GM12878 (cell line): ENCODE data around the gene RAB34. TPM values are rescaled to one million over a fixed set of nuclear protein-coding genes. Genes with fewer than 3 reads are reported as not detected.
A peak's percentile ranks its signal among the peaks of the same experiment; 100 is the strongest.

ENCODE experiments used
- ATAC-seq: fragments of 200-7000 bp; cut with Tn5 transposase; 3 replicates; pipeline ENCODE4 v1.9.1; 2020; ENCODE audit warnings: mild to moderate bottlenecking, moderate library complexity
- BruUV-seq: library from RNA; stranded (reverse); fragments of 400-500 nt; replicated peaks from 2 replicates; lab custom pipeline; 2021; lab: Mats Ljungman, UMichigan
- CTCF ChIA-PET: fragments of 300-600 bp; sonication (Branson Sonifier 250); formaldehyde crosslinking; extraction: SDS; loops from one replicate; lab custom pipeline; 2021; ENCODE audit warnings: inconsistent platforms; lab: Yijun Ruan, JAX
- POLR2A ChIA-PET: fragments of 350-600 bp; formaldehyde crosslinking; extraction: SDS; loops from one replicate; lab custom pipeline; 2021; ENCODE audit warnings: inconsistent platforms; lab: Charles Lee
- RAD21 ChIA-PET: fragments of 300-600 bp; sonication (Branson Sonifier 250); formaldehyde crosslinking; loops from one replicate; lab custom pipeline; 2023; ENCODE audit warnings: antibody characterized with exemption; ENCODE audit not compliant: unreplicated experiment; lab: Charles Lee
- SMC1A ChIA-PET: fragments of 300-600 bp; sonication (Branson Sonifier 250); formaldehyde crosslinking; loops from one replicate; lab custom pipeline; 2023; ENCODE audit not compliant: unreplicated experiment, uncharacterized antibody; lab: Charles Lee
- DNase-seq: peaks from one replicate; pipeline ENCODE4 v3.0.0-alpha.2; 2011; ENCODE audit warnings: low read depth, low spot score
- FAIRE-seq: peaks from 3 replicates; lab custom pipeline; 2011; peaks lifted over from hg19 to GRCh38; lab: Jason Lieb, UNC
- H2AFZ ChIP-seq: 2 replicates; pipeline ENCODE4 v1.6.0; 2011; ENCODE audit warnings: low read depth, low read length, control low read depth; ENCODE audit not compliant: control insufficient read depth
- H3K27ac ChIP-seq: 2 replicates; pipeline ENCODE4 v1.5.1; 2011; ENCODE audit warnings: control low read depth; ENCODE audit not compliant: control insufficient read depth, insufficient read depth
- H3K27me3 ChIP-seq, 2 experiments: replicated peaks in 1 of 2; 2 replicates each; pipeline versions ENCODE4 v1.6.0 to v1.6.1; 2011; ENCODE audit warnings: low read length in 1 of 2; ENCODE audit not compliant: control insufficient read depth in 2 of 2, insufficient read depth in 2 of 2
- H3K36me3 ChIP-seq, 2 experiments: 2 replicates each; pipeline ENCODE4 v1.5.1; 2011; ENCODE audit warnings: low read length in 1 of 2; ENCODE audit not compliant: control insufficient read depth in 2 of 2, insufficient read depth in 2 of 2
- H3K4me1 ChIP-seq: 2 replicates; pipeline ENCODE4 v1.6.1; 2011; ENCODE audit warnings: mild to moderate bottlenecking, low read length, moderate library complexity, mixed read lengths; ENCODE audit not compliant: control insufficient read depth, insufficient read depth
- H3K4me2 ChIP-seq: 2 replicates; pipeline ENCODE4 v1.6.0; 2011; ENCODE audit warnings: control low read depth; ENCODE audit not compliant: control insufficient read depth, insufficient read depth
- H3K4me3 ChIP-seq: fragments of 200-600 bp; sonication (generic); 2 replicates; pipeline ENCODE4 v1.5.1; 2016
- H3K79me2 ChIP-seq: 2 replicates; pipeline ENCODE4 v1.6.0; 2011; ENCODE audit warnings: low read length; ENCODE audit not compliant: control insufficient read depth, insufficient read depth
- H3K9ac ChIP-seq: 2 replicates; pipeline ENCODE4 v1.8.0; 2011; ENCODE audit warnings: low read length, control low read depth, mixed read lengths; ENCODE audit not compliant: control insufficient read depth, insufficient read depth
- H3K9me3 ChIP-seq: replicated peaks from 3 replicates; pipeline ENCODE4 v1.5.1; 2011; ENCODE audit warnings: mild to moderate bottlenecking, low read length; ENCODE audit not compliant: control insufficient read depth, insufficient read depth
- H4K20me1 ChIP-seq: 2 replicates; pipeline ENCODE4 v1.6.0; 2011; ENCODE audit not compliant: control insufficient read depth, insufficient read depth
- CBFB ChIP-seq: IDR thresholded peaks from 2 replicates; pipeline ENCODE4 v1.6.1; 2016; ENCODE audit warnings: antibody characterized with exemption, low read depth
- CEBPB ChIP-seq, 2 experiments: fragments of 150-350 bp in 1 of 2; IDR thresholded peaks; 2 replicates each; pipeline ENCODE4 v1.6.1; 2012 to 2014; ENCODE audit warnings: low read depth in 2 of 2, low read length in 2 of 2, borderline replicate concordance in 1 of 2, inconsistent platforms in 1 of 2
- CREB1 ChIP-seq: IDR thresholded peaks from 2 replicates; pipeline ENCODE4 v1.6.1; 2012; ENCODE audit warnings: low read depth, mild to moderate bottlenecking, inconsistent platforms
- CREM ChIP-seq: IDR thresholded peaks from 2 replicates; pipeline ENCODE4 v1.6.1; 2014; ENCODE audit warnings: antibody characterized with exemption, low read depth
- HDAC6 ChIP-seq: fragments of 200-600 bp; sonication (generic); IDR thresholded peaks from one replicate; pipeline ENCODE4 v1.8.0; 2017; ENCODE audit warnings: antibody characterized with exemption; ENCODE audit not compliant: unreplicated experiment
- JUND ChIP-seq: IDR thresholded peaks from 2 replicates; pipeline ENCODE4 v1.6.1; 2012; ENCODE audit warnings: low read depth, mild to moderate bottlenecking, low read length, improper control_type of control experiment, moderate library complexity
- MEF2A ChIP-seq: IDR thresholded peaks from 2 replicates; pipeline ENCODE4 v1.6.1; 2011; ENCODE audit warnings: low read depth, mild to moderate bottlenecking, low read length, moderate library complexity; ENCODE audit not compliant: insufficient read depth
- NR2C2 ChIP-seq: IDR thresholded peaks from 2 replicates; pipeline ENCODE4 v1.6.1; 2011; ENCODE audit warnings: borderline replicate concordance, low read depth; ENCODE audit not compliant: control insufficient read depth, insufficient read length
- RBBP5 ChIP-seq: fragments of 200-600 bp; sonication (generic); conservative IDR thresholded peaks from 2 replicates; pipeline ENCODE4 v1.6.1; 2016
- TAF1 ChIP-seq: IDR thresholded peaks from 2 replicates; pipeline ENCODE4 v1.6.1; 2011; ENCODE audit warnings: mild to moderate bottlenecking, low read depth, low read length, borderline replicate concordance
- YY1 ChIP-seq: IDR thresholded peaks from 2 replicates; pipeline ENCODE4 v1.6.1; 2011; ENCODE audit warnings: low read depth, mild to moderate bottlenecking, low read length
- ZNF622 ChIP-seq: fragments of 450-650 bp; IDR thresholded peaks from 2 replicates; pipeline ENCODE4 v1.6.1; 2017; ENCODE audit warnings: mild to moderate bottlenecking, inconsistent platforms
- WGBS: methylation state at CpG from one replicate; pipeline ENCODE4 v1.1.6; 2016; ENCODE audit warnings: low lambda C conversion rate; ENCODE audit not compliant: insufficient replicate concordance, insufficient coverage; ENCODE audit errors: missing lambda C conversion rate; 5-methylcytosine and 5-hydroxymethylcytosine counted together
- in situ Hi-C: fragments of 300-500 bp; cut with MboI; formaldehyde crosslinking; loops from 9 replicates; pipeline ENCODE4 v1.14.3; 2018; ENCODE audit warnings: mixed read lengths
- intact Hi-C: fragments of 100-400 bp; cut with micrococcal nuclease; formaldehyde crosslinking; loops from one replicate; pipeline ENCODE4 v1.14.2; 2022; ENCODE audit not compliant: unreplicated experiment
- polyA plus RNA-seq, 11 experiments: library from polyadenylated mRNA; depleted of rRNA in 4 of 11; unstranded in 6 of 11; stranded (reverse) in 5 of 11; fragments of >200 nt; fragmentation: Nextera tagmentation in 4 of 11; fragmentation: Illumina TruSeq in 1 of 11; extraction: Ambion mirVana in 4 of 11; extraction: Trizol in 1 of 11; gene quantifications; 1 replicate in 1 of 11; 2 replicates in 10 of 11; pipeline versions ENCODE4 v1.2.1 to v1.2.3, GENCODE V29; 2011 to 2016; ENCODE audit warnings: inconsistent platforms in 2 of 11, missing spikeins in 2 of 11, low read depth in 1 of 11
- total RNA-seq, 4 experiments: library from RNA; depleted of rRNA in 3 of 4; stranded (reverse); fragments of >200 nt in 3 of 4; fragmentation: Illumina TruSeq in 1 of 4; extraction: Trizol in 1 of 4; gene quantifications; 2 replicates each; pipeline versions ENCODE4 v1.2.1 to v1.2.3, GENCODE V29; 2013 to 2021
- TF ChIP-seq, protein P1 (sequence below): fragments of 450-650 bp; IDR thresholded peaks from 2 replicates; pipeline ENCODE4 v1.6.1; 2017; ENCODE audit warnings: borderline replicate concordance
- TF ChIP-seq, protein P2 (sequence below): fragments of 150-350 bp; IDR thresholded peaks from 2 replicates; pipeline ENCODE4 v1.6.1; 2016; ENCODE audit warnings: low read depth, low read length
- TF ChIP-seq, protein P3 (sequence below): fragments of 450-650 bp; conservative IDR thresholded peaks from 2 replicates; pipeline ENCODE4 v1.6.1; 2017; ENCODE audit warnings: mild to moderate bottlenecking, moderate library complexity

RAB34 gene
- total and polyA plus RNA-seq, 10 of the 15 experiments (the other 5 are each of a cell fraction or from before 2014, with no cell fraction given): 0.37 to 46.4 (median 32.8) TPM

DNA sequence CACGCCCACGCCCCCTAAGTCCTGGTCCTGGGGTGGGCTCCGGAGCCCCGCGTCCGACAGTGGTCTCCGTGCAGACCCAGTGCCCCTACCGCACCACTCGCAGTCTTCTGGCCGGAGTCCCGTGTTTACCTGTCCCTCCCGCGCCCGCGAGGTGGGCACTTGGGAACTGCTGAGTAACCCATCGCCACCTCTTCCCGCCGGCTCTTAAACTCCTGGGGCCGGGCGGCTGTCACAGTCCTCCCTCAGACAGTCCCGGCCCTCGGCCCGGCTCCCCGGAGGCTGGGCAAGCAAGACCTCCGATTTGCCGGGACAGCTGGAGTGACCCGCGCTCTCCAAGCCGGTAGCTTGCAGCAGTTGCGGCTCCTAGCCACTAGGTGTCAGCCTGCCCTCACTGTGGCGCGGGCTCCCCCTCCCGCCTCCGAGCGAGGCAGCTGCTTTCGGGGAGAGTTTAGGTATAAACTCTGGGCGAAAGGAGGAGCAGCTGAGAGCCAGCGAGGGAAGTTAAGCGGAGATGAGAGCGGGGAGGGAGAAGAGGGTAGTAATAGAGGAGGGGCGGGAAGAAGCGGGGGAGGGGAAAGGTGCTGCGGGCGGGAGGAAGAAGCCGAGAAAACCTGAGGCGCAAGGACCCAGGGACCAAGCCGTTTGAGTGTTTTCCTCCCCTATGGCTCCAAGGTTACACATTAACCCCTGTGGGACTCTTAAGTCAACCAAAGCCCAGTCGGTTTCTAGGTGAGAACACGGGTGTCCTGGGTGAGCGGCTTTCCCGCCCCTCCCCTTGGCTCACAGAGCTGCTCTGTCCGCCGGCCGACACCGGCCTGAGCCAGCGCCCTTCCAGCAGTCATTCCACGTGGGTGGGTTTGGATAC is 9.2 kb upstream of the RAB34 start:
- intact Hi-C loops: loop anchor here (1.0 to 10.0 kb wide), 8 partner anchors 23 to 388 kb away; partner anchors contain the start of genes DHRS13 and FAM222B
- RAD21 ChIA-PET: interaction anchor here (0.6 to 6.8 kb wide), 45 partner anchors 7 to 658 kb away, joined by 3 to 375 read pairs (median 5); partner anchors contain the start of genes BLTP2, DHRS13, PHF12 and PIGS
- Histone ChIP-seq H3K9ac (peak overlapping the region; percentile 77), H2AFZ (peak overlapping the region; percentile 61), H3K36me3 (peaks cover 12 to 17% of the 10 kb centered on the region in 2 experiments; a peak in 3 of 4 replicates), H4K20me1 (no peaks in the 10 kb centered on the region), H3K27ac (peak overlapping the region; percentile 94), H3K79me2 (peaks cover 21% of the 10 kb centered on the region), H3K4me2 (peak overlapping the region; percentile 98), H3K4me3 (peak overlapping the region; percentile 67), H3K9me3 (no peaks in the 10 kb centered on the region), H3K27me3 (no peaks in the 10 kb centered on the region), H3K4me1 (peaks cover 23% of the 10 kb centered on the region)
- WGBS: under 1% methylated on average over 52 of the region's 57 CpGs
- DNase-seq (peak; percentile 85), FAIRE-seq (peak; percentile 89), ATAC-seq (peak; percentile 58)
- SMC1A ChIA-PET: interaction anchor here (0.8 to 11.3 kb wide), 24 partner anchors 8 to 390 kb away, joined by 3 to 326 read pairs (median 8); partner anchors contain the start of genes BLTP2, DHRS13, FAM222B and FLOT2
- BruUV-seq: no TSS peak
- POLR2A ChIA-PET: interaction anchor here (0.6 to 17.2 kb wide), 33 partner anchors 8 to 568 kb away, joined by 3 to 485 read pairs (median 5); partner anchors contain the start of genes BLTP2, FAM222B, PHF12 and PROCA1
- in situ Hi-C loops: loop anchor here (25.0 kb wide), 1 partner anchor 1265 kb away; the partner anchor contains the start of gene KSR1
- CTCF ChIA-PET: interaction anchor here (0.7 to 12.6 kb wide), 40 partner anchors 9 to 390 kb away, joined by 3 to 394 read pairs (median 6); partner anchors contain the start of genes BLTP2, DHRS13, FAM222B and FLOT2
- TF ChIP-seq ZNF622: no peak
- peak; percentile 54; the same call in 1 of the 2 replicates for TF ChIP-seq TAF1
- TF ChIP-seq, protein P1, sequence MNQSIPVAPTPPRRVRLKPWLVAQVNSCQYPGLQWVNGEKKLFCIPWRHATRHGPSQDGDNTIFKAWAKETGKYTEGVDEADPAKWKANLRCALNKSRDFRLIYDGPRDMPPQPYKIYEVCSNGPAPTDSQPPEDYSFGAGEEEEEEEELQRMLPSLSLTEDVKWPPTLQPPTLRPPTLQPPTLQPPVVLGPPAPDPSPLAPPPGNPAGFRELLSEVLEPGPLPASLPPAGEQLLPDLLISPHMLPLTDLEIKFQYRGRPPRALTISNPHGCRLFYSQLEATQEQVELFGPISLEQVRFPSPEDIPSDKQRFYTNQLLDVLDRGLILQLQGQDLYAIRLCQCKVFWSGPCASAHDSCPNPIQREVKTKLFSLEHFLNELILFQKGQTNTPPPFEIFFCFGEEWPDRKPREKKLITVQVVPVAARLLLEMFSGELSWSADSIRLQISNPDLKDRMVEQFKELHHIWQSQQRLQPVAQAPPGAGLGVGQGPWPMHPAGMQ: 0 out of 2 replicates have a peak, but pooled peaks have one; percentile 5
- peak in 1 of 2 experiments; percentile 14; a peak in 1 of 4 replicates for TF ChIP-seq CEBPB (IDR thresholded peaks at IDR 0.05; ENCODE audit: borderline replicate concordance in 1 of 2, low read depth in 2 of 2, low read length in 2 of 2)
- TF ChIP-seq JUND: peak; percentile 55; the same call in 1 of the 2 replicates
- TF ChIP-seq RBBP5: no peak
- TF ChIP-seq NR2C2: no peak
- TF ChIP-seq CREM: 0 out of 2 replicates have a peak, but pooled peaks have one; percentile 14
- peak; percentile 68 for TF ChIP-seq YY1
- peak; percentile 58; the same call in 1 of the 2 replicates for TF ChIP-seq MEF2A
- TF ChIP-seq, protein P2, sequence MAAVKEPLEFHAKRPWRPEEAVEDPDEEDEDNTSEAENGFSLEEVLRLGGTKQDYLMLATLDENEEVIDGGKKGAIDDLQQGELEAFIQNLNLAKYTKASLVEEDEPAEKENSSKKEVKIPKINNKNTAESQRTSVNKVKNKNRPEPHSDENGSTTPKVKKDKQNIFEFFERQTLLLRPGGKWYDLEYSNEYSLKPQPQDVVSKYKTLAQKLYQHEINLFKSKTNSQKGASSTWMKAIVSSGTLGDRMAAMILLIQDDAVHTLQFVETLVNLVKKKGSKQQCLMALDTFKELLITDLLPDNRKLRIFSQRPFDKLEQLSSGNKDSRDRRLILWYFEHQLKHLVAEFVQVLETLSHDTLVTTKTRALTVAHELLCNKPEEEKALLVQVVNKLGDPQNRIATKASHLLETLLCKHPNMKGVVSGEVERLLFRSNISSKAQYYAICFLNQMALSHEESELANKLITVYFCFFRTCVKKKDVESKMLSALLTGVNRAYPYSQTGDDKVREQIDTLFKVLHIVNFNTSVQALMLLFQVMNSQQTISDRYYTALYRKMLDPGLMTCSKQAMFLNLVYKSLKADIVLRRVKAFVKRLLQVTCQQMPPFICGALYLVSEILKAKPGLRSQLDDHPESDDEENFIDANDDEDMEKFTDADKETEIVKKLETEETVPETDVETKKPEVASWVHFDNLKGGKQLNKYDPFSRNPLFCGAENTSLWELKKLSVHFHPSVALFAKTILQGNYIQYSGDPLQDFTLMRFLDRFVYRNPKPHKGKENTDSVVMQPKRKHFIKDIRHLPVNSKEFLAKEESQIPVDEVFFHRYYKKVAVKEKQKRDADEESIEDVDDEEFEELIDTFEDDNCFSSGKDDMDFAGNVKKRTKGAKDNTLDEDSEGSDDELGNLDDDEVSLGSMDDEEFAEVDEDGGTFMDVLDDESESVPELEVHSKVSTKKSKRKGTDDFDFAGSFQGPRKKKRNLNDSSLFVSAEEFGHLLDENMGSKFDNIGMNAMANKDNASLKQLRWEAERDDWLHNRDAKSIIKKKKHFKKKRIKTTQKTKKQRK: no peak
- TF ChIP-seq HDAC6: no peak
- no peak for TF ChIP-seq CBFB
- no peak for TF ChIP-seq CREB1
- TF ChIP-seq, protein P3, sequence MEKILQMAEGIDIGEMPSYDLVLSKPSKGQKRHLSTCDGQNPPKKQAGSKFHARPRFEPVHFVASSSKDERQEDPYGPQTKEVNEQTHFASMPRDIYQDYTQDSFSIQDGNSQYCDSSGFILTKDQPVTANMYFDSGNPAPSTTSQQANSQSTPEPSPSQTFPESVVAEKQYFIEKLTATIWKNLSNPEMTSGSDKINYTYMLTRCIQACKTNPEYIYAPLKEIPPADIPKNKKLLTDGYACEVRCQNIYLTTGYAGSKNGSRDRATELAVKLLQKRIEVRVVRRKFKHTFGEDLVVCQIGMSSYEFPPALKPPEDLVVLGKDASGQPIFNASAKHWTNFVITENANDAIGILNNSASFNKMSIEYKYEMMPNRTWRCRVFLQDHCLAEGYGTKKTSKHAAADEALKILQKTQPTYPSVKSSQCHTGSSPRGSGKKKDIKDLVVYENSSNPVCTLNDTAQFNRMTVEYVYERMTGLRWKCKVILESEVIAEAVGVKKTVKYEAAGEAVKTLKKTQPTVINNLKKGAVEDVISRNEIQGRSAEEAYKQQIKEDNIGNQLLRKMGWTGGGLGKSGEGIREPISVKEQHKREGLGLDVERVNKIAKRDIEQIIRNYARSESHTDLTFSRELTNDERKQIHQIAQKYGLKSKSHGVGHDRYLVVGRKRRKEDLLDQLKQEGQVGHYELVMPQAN: peak; percentile 91
